Measurements from ENCODE around the gene SLC22A31.

SLC22A31 gene

DNA sequence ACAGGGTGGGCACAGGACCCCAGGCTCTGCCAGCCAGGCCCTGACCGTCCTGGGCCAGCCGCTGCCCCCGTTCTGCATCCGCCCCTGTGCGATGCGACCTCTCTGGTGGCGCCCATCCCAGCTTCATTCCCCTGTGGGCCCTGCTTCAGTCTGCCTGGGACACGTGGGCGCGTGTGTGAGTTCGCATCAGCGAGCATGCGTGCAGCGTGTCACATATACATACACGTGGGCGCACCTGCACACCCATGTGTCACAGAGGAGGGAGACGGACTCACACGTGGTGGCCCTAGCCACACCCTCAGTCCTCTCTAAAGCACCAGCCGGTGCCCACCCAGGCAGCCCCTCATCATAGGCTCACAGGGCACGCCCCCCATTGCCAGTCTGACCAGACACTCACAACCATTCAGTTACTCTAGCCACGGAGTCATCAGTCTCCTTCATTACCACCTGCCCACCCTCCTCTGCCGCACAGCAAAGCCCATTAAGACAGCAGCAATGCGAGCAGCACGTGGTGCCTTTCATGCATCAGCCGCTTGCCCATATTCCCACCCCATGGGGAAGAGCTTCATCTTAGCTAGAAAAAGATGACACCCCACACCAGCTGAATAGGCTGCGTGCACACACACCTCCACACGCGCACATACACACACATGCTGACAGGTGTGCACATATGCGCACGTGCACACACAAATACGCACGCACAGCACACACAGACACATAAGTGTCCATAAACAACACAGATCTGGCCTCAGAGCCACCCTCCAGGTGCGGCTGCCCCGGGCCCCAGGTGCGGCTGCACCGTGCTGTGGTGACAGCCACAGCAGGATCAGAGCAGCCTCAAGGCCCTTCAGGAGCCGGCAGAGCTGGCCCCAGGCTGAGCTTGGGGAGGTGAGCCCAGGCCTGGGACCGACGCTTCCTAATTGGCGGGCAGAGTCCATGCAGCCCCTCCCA lies 38.3 kb downstream of the SLC22A31 start:
- Histone ChIP-seq H3K4me1 (ENCODE audit: low read length) (no peaks in the 10 kb centered on the region), H3K27ac (ENCODE audit: low read length) (no peak overlapping the region), H3F3A (ENCODE audit: insufficient read depth, low read length) (no peaks in the 10 kb centered on the region), H3K9ac (ENCODE audit: low read length) (no peak overlapping the region), H3K9me3 (replicated peaks; ENCODE audit: insufficient read depth, low read length) (no peaks in the 10 kb centered on the region), H3K4me2 (ENCODE audit: low read depth, low read length) (no peak overlapping the region), H4K20me1 (ENCODE audit: insufficient read depth, low read length) (no peaks in the 10 kb centered on the region), H3K27me3 (replicated peaks; ENCODE audit: insufficient read depth, low read length) (no peaks in the 10 kb centered on the region), H3K9me2 (replicated peaks; ENCODE audit: insufficient read depth, low read length) (no peaks in the 10 kb centered on the region), H3K79me2 (ENCODE audit: low read length) (no peaks in the 10 kb centered on the region), H3K36me3 (replicated peaks; ENCODE audit: insufficient read depth, low read length) (no peaks in the 10 kb centered on the region), H3K4me3 (ENCODE audit: low read length) (no peak overlapping the region), H2AFZ (ENCODE audit: low read length) (no peak overlapping the region)
- no peak for DNase-seq
- TF ChIP-seq EZH2 (optimal IDR thresholded peaks at IDR 0.05; ENCODE audit: low read depth, low read length) (no peak), EZH2phosphoT487 (IDR thresholded peaks at IDR 0.05; ENCODE audit: low read length) (no peak)
- TF ChIP-seq, protein P1, sequence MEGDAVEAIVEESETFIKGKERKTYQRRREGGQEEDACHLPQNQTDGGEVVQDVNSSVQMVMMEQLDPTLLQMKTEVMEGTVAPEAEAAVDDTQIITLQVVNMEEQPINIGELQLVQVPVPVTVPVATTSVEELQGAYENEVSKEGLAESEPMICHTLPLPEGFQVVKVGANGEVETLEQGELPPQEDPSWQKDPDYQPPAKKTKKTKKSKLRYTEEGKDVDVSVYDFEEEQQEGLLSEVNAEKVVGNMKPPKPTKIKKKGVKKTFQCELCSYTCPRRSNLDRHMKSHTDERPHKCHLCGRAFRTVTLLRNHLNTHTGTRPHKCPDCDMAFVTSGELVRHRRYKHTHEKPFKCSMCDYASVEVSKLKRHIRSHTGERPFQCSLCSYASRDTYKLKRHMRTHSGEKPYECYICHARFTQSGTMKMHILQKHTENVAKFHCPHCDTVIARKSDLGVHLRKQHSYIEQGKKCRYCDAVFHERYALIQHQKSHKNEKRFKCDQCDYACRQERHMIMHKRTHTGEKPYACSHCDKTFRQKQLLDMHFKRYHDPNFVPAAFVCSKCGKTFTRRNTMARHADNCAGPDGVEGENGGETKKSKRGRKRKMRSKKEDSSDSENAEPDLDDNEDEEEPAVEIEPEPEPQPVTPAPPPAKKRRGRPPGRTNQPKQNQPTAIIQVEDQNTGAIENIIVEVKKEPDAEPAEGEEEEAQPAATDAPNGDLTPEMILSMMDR (IDR thresholded peaks at IDR 0.05; ENCODE audit: low read length): no peak

DNA sequence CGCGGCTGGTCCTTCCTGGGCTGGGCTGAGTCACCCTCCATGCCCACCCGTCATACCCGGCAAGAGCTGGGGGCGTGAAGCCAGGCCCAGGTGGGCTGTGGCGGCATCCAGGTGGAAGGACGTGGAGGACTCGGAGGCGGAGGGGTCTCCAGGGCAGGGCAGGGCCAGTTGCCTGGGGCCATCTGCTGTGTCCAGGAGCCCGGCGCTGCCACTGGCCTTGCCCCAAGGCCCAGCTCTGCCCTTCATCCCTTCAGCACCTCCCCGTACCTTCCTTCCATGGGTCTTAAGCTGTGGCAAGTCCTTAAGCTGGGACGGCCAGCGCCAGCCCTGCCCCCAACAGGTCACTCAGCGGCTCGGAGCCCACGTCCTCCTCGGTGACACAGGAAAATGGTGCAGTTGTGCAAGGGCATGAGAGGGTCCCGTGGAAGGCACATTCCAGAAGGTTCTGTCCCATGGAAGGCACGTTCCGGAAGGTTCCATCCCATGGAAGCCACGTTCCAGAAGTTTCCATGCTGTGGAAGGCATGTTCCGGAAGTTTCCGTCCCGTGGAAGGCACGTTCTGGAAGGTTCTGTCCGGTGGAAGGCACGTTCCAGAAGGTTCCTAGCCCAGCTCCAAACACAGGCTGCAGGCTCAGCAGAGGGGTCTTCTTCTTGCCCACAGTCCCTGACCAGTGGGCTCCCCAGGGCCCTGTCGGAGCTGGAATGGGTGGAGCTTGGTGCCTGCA lies 39.2 kb downstream of the SLC22A31 start:
- Histone ChIP-seq H3F3A (ENCODE audit: insufficient read depth, low read length) (no peaks in the 10 kb centered on the region), H3K27me3 (replicated peaks; ENCODE audit: insufficient read depth, low read length) (no peaks in the 10 kb centered on the region), H3K9me2 (replicated peaks; ENCODE audit: insufficient read depth, low read length) (no peaks in the 10 kb centered on the region), H3K79me2 (ENCODE audit: low read length) (no peaks in the 10 kb centered on the region), H3K4me3 (ENCODE audit: low read length) (no peak overlapping the region), H3K36me3 (replicated peaks; ENCODE audit: insufficient read depth, low read length) (no peaks in the 10 kb centered on the region), H3K4me2 (ENCODE audit: low read depth, low read length) (no peak overlapping the region), H2AFZ (ENCODE audit: low read length) (no peak overlapping the region), H3K9me3 (replicated peaks; ENCODE audit: insufficient read depth, low read length) (no peaks in the 10 kb centered on the region), H4K20me1 (ENCODE audit: insufficient read depth, low read length) (no peaks in the 10 kb centered on the region), H3K9ac (ENCODE audit: low read length) (no peak overlapping the region), H3K27ac (ENCODE audit: low read length) (no peak overlapping the region), H3K4me1 (ENCODE audit: low read length) (no peaks in the 10 kb centered on the region)
- TF ChIP-seq EZH2 (optimal IDR thresholded peaks at IDR 0.05; ENCODE audit: low read depth, low read length) (no peak), EZH2phosphoT487 (IDR thresholded peaks at IDR 0.05; ENCODE audit: low read length) (no peak)
- TF ChIP-seq, protein P1 (IDR thresholded peaks at IDR 0.05; ENCODE audit: low read length): no peak
- DNase-seq: no peak

DNA sequence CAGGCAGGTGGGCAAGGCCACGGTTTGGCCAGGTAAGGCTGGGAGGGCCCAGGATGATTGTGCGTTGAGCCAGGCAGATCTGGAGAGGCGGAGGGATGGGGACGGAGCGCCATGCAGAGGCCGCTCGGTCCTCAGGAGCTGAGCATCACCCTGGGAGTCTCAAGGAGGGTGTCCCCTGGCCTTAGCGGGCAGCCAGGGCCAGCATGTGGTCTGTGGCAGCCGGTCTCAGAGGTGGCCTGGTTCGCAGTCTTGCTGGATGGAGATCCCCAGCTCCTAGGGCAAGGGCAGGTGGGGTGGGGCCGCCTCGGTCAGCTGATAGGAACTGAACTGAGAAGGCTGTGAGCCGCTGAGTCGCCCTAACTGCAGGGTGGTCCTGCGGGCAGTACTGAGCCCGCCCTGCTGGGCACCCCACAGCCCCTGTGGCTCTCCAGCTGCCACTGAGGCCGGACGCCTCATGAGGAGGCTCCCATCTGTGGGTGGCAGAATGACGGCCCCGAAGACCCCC lies 40.4 kb downstream of the SLC22A31 start:
- H3K27me3 ChIP-seq (replicated peaks; ENCODE audit: insufficient read depth, low read length): no peaks in the 10 kb centered on the region
- no peaks in the 10 kb centered on the region for H3K4me1 ChIP-seq (ENCODE audit: low read length)
- TF ChIP-seq EZH2phosphoT487 (IDR thresholded peaks at IDR 0.05; ENCODE audit: low read length) (no peak), EZH2 (optimal IDR thresholded peaks at IDR 0.05; ENCODE audit: low read depth, low read length) (no peak)
- TF ChIP-seq, protein P1 (IDR thresholded peaks at IDR 0.05; ENCODE audit: low read length): no peak
- no peak overlapping the region for H3K4me2 ChIP-seq (ENCODE audit: low read depth, low read length)
- no peaks in the 10 kb centered on the region for H3K36me3 ChIP-seq (replicated peaks; ENCODE audit: insufficient read depth, low read length)
- DNase-seq: no peak
- no peaks in the 10 kb centered on the region for H4K20me1 ChIP-seq (ENCODE audit: insufficient read depth, low read length)
- no peak overlapping the region for H3K4me3 ChIP-seq (ENCODE audit: low read length)
- no peaks in the 10 kb centered on the region for H3K9me2 ChIP-seq (replicated peaks; ENCODE audit: insufficient read depth, low read length)
- H3K9me3 ChIP-seq (replicated peaks; ENCODE audit: insufficient read depth, low read length): no peaks in the 10 kb centered on the region
- no peak overlapping the region for H2AFZ ChIP-seq (ENCODE audit: low read length)
- no peak overlapping the region for H3K9ac ChIP-seq (ENCODE audit: low read length)
- H3K79me2 ChIP-seq (ENCODE audit: low read length): no peaks in the 10 kb centered on the region
- no peak overlapping the region for H3K27ac ChIP-seq (ENCODE audit: low read length)
- no peaks in the 10 kb centered on the region for H3F3A ChIP-seq (ENCODE audit: insufficient read depth, low read length)

Measured in MM.1S (cell line).